ENCODE results near the gene HIVEP3.

- TF ChIP-seq ZFP3 (tag by site-specific recombination; IDR thresholded peaks at IDR 0.05; ENCODE audit: low read depth) = no peak
- TF ChIP-seq REST (tag by site-specific recombination; IDR thresholded peaks at IDR 0.05) = no peak
- no peak for TF ChIP-seq ZNF514 (tag by site-specific recombination; IDR thresholded peaks at IDR 0.05)
- no peak for TF ChIP-seq MZF1 (tag by site-specific recombination; IDR thresholded peaks at IDR 0.05; ENCODE audit: borderline replicate concordance)
- TF ChIP-seq ZNF707 (tag by site-specific recombination; IDR thresholded peaks at IDR 0.05) = no peak
- TF ChIP-seq PRDM1 (tag by site-specific recombination; IDR thresholded peaks at IDR 0.05) = no peak
- no peak for TF ChIP-seq ZNF132 (tag by site-specific recombination; IDR thresholded peaks at IDR 0.05; ENCODE audit: borderline replicate concordance)
- no peak for TF ChIP-seq CTCF (tag by site-specific recombination; IDR thresholded peaks at IDR 0.05)
- TF ChIP-seq PATZ1 (tag by site-specific recombination; IDR thresholded peaks at IDR 0.05) = no peak
These were observed 37.5 kb downstream of the HIVEP3 start for GRCh38 chr1:41880950-41881885.

All from HEK293 (cell line).